Ureter (tissue), 1 donor: Measurements from ENCODE around the gene ATP8B4. TPM values are rescaled to one million over a fixed set of nuclear protein-coding genes. Genes with fewer than 3 reads are reported as not detected.

ENCODE experiments used
- DNase-seq: peaks from one replicate; pipeline ENCODE4 v3.0.0-alpha.2; 2020; ENCODE audit warnings: low spot score
- total RNA-seq: library from RNA; stranded (reverse); gene quantifications from one replicate; pipeline ENCODE4 v1.2.4, GENCODE V29; 2023
- donor health status: DM: yes; HTN: yes; CAD: no.

ATP8B4 gene
- total RNA-seq, 1 donor from 2014 or later: 29.2 TPM

DNA sequence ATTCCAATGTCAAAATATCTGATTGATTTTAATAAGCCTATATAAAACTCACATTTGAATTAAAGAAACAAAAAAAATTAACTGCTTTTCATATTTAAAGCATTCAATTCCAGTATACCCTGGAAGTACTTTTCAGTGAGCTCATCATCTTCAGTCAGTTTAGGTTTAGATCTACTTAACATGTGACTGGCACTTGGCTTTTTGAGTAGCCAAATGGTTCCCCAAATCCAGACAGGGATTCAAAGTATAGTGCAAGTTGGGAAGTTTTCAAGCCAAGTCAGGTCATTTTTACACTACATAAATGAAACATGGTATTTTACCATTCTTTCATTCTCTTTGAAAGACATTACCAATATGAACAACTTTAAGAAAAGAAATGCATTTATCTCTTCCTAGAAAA lies 57.5 kb downstream of the ATP8B4 start:
- DNase-seq: no peak

DNA sequence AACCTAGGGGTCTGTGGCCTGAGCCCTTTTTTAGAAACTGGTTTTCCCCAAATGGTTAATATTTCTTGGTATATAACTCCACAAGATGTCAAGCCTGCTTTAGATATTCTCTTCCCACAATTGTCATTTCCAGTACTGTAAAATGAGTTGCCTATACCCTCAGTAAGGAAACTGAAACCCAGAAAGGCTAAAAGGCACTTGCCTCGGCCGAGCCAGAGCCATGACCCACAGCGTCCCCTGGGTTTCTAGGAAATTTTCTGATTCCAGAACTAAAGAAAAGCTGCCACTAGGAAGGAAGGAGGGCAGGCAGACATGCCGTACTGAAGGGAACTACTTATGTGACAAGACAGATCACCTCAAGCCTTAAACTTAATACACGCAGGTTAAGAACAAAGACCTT lies 59.1 kb downstream of the ATP8B4 start:
- no peak for DNase-seq

DNA sequence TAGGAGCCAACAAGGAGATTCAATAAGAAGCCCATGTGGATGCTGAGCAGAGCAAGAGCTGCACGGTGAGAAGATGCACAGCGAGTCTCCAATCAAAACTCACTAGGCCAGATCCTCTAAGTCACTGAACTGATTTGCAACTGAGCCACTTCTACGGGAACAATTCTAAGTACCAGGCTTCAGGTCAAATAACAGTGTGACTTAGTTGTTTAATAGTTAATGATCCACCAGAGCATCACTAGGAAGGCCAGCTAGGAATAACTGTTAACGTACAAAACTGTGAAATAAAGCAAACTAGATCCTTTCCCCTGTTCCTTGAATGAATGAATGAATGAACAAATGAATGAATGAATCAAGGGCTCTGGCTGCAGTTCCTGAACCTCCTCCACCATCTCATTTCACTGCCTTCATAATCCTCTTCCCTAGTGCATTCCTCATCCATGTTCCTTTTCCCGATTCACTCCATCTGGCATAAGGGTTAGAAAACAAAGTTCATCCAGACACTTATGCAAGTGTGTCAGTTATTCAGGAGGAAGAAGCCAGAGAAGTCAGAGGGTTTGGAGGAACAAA lies 59.7 kb downstream of the ATP8B4 start:
- DNase-seq: no peak

DNA sequence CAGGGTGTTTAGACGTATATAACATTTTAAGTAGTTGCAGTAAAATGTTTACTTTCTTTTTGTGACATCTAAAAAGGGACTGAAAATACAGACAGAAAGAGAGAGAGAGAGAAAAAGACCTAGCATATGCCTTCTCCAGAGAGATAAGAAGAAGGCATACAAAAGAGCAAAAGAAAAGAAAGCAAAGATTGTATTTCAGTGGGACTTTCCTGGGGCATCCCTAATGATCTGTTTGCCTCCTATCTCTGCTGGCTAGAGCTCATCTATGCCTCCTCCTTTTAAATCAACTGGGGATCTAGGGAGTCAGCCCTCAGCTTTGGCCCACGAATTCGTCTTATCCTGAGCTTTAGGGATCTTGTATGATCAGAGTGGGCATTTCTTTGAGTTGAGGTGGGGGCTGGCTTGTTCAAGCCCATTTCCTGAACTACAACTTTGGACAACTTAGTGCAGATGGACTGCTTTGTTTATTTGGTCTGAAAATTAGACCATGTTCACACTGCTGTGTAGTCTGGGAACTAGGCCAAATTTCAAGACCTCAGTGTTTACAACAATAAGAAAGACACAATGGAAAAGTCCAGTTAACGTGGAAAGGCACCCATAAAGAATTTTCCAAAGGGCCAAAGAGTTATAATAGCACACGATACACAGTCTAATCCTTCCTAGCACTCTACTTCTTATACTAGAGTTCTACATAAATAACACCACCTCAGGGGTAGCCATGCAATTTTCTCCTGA lies 61.0 kb downstream of the ATP8B4 start:
- DNase-seq: no peak

DNA sequence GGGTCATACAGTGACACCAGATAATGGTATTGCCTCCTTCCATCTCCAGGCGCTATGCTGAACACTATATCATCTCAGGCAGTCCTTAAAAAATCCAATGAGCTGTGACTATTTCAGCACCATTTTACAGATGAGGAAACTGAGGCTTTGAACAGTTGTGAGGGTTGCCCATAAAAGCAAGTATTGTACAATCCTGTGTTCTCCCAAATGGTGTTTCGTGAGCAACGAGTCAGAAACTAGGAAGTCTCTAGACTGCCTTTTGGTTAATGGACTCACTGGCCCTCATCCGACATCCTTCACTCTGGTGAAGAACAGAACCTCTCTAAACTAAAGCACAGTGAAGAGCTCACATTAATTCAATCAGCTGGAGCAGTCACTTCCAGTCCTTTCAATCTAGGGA lies 61.8 kb downstream of the ATP8B4 start:
- no peak for DNase-seq

GRCh38 chr15:50055750-50056157 lies 63.3 kb downstream of the ATP8B4 start:
- DNase-seq: no peak

- DNase-seq: no peak
Observed at GRCh38 chr15:50055332-50055731, 63.7 kb downstream of the ATP8B4 start.

- DNase-seq: no peak
Observed at GRCh38 chr15:50053055-50053856, 65.8 kb downstream of the ATP8B4 start.

DNA sequence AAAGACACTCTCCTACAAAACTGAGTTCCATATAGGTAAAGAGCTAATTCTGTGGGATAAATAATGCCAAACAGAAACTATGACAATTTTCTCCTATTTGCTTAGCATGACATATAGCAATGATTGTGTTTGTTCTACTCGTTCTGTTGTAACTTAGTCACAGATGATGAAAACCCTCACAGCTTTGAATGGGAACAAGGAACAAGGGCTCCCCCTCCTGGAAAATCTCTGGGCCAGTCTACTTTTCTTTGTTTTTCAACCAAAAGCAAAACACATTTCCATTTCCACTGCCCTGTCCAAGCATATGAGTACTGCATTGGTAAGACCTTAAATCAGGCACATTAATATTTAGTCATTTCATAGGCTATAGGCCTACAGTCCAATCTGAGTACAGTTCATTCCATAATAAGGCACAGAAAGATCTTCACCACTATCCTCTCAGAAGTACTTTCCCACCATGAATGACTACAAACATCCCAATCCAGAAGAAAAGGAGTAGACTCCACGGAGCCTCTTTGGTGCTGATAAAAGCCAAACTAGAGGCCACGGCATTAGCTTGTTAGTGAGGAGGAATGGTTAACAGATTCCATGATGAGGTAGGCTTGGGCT lies 67.1 kb downstream of the ATP8B4 start:
- peak; percentile 66 for DNase-seq

DNA sequence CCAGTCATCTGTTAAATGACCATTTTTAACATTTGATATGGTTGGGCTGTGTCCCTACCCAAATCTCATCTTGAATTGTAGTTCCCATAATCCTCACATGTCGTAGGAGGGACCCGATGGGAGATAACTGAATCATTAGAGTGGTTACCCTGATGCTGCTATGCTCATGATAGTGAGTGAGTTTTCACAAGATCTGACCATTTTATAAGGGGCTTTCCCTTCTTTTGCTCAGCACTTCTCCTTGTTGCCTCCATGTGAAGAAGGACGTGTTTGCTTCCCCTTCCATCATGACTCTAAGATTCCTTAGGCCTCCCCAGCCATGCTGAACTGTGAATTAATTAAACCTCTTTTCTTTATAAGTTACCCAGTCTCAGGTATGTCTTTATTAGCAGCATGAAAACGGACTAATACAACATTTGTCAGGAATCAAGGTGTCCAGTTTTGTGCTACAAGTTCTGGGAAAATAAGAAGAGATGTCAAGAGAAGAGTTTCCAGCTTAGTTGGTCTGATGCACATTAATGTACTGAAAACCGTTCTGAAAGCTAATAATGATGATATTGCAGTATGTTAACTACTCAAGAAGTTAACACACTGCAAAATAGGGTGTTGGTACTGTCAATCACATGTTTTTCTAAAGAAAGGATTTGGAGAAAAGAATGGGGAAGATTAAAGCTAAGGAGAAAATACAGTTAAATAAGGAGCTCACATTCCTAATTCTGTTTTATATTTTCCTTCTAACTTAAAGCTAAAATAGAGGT lies 67.9 kb downstream of the ATP8B4 start:
- DNase-seq: no peak

DNA sequence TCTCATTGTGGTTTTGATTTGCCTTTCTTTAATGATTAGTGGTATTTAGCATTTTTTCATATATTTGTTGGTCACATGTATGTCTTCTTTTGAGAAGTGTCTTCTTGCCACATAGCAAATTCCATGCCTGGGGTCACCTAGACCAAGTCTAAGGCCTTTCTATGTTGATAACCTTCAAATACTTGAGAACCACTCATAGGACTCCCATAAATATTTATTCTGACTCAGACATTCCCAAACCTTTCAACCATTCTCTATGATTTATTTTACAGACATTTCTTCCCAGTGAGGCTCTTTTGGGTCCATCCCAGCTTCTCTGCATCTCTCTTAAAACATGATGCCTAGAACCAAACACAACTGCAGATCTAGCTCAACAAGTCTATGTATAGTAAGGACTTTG lies 69.2 kb downstream of the ATP8B4 start:
- no peak for DNase-seq

GRCh38 chr15:50046867-50047266 lies 72.2 kb downstream of the ATP8B4 start:
- no peak for DNase-seq

- no peak for DNase-seq
Observed at GRCh38 chr15:50046159-50046558, 72.9 kb downstream of the ATP8B4 start.

DNA sequence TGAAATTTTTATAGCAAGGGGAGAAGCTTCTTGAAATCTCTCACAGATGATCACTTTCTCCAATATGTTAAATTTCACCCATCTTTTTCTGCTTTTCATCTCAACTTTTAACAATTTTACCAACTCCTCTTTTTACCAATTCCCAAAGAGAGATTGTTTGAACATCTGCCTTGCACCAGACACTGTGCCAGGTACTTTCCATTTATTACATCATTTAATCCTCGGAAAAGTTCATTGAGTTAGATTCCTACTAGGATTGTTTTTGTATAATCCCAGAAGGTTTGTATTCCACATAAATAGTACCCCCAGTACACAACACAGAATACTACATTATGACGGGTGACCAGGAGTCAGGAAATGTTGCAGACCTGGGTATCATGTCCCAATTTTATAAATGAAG lies 74.1 kb downstream of the ATP8B4 start:
- no peak for DNase-seq

DNA sequence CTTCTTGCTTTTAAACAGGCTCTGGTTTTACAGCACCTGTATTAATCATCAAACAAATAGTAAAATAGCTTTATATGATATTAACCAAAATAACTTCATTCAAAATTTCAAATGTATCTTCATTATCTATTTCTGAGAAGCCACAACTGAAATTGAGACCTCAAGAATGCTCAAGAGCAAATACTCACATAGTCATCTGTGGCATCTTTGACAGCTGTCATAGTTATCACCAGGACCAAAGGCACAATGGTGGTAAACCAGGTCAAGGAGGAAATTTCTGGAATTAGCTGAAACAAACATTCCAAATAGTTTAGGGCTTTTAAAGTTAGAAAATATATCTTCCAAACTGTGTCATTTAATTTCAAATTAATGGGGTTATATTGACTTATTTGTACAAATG lies 74.6 kb downstream of the ATP8B4 start:
- no peak for DNase-seq

DNA sequence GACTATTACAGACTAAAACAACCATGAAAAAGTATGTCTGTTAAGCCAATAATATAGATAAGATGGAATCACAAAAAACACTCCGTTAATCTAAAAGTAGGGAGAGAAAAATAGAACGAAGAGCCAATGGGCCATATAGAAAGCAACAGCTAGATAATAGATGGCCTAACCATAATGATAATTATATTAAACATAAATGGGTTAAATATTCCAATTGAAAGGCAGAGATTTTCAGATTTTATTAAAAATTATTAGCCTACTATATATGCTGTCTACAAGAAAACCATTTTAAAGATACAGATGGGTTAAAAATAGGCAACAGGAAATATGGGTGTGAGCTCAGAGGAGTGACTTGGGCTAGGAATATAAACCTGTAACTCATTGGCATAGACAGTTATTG lies 76.3 kb downstream of the ATP8B4 start:
- no peak for DNase-seq

DNA sequence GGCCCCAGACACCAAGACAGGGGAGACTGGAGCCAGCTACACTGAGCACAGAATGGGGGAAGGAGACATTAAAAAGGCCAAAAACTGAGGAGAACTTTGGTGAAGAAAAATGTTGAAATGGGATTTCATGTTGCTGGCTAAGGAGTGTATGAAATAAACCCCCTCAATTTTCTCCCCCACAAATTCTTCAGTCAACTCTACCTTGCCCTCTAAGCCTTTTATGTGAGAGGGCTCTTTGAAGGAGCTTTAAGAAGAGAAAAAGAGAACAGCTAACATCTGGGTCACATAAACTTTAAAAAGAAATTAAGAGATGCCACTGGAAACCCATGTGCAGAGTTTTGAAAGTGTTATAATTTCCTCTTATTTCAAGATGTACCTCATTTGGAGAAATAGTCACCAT lies 88.6 kb downstream of the ATP8B4 start:
- no peak for DNase-seq

GRCh38 chr15:50028326-50028725 lies 90.7 kb downstream of the ATP8B4 start:
- no peak for DNase-seq

- no peak for DNase-seq
Observed at GRCh38 chr15:50024281-50024680, 94.8 kb downstream of the ATP8B4 start.

GRCh38 chr15:50018491-50018890 lies 100.5 kb downstream of the ATP8B4 start:
- no peak for DNase-seq

GRCh38 chr15:50017522-50017921 lies 101.5 kb downstream of the ATP8B4 start:
- no peak for DNase-seq

DNA sequence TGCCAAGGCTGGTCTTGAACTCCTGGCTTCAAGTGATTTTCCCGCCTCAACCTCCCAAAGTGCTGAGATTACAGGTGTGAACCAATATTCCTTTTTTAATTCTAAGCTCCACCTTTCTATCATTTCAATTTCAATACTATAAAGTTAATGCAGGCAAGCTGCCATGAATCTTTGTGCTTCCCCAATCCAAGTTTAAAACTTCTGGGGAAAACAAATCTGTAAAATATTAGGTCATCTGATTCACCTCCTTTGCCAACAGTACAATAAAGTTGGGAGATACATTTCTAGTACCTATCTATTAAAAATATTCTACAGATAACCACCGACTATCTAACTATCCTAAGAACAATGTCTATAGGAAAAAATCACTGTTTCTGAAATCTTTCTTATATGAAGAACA lies 102.1 kb downstream of the ATP8B4 start:
- DNase-seq: no peak
